GM19025 (cell line): Measurements from ENCODE around the gene AADACL3.
"Not testable (repeated sequence)": the region's sequence is repeated elsewhere in the genome, so short reads cannot be mapped to it uniquely, and the experiment has no call there.

Experiments
- ATAC-seq: cut with Tn5 transposase; IDR thresholded peaks from one replicate; pipeline ENCODE4 v1.9.1; 2021; ENCODE audit warnings: mild to moderate bottlenecking, low read depth, moderate library complexity; ENCODE audit not compliant: unreplicated experiment

The AADACL3 gene

GRCh38 chr1:12714710-12715475 lies 1.0 kb upstream of the AADACL3 start:
- no peak for ATAC-seq

- ATAC-seq: no peak
Observed at GRCh38 chr1:12717301-12717838, 1.5 kb downstream of the AADACL3 start.

- ATAC-seq: no peak
Observed at GRCh38 chr1:12722626-12723025, 6.7 kb downstream of the AADACL3 start.

- ATAC-seq: no peak
Observed at GRCh38 chr1:12728391-12728790, 12.5 kb downstream of the AADACL3 start.

- no peak for ATAC-seq
Observed at GRCh38 chr1:12730156-12730555, 14.2 kb downstream of the AADACL3 start.

- ATAC-seq: not testable (repeated sequence)
Observed at GRCh38 chr1:12731084-12731483, 15.2 kb downstream of the AADACL3 start.

GRCh38 chr1:12734651-12735050 lies 18.7 kb downstream of the AADACL3 start:
- ATAC-seq: no peak

- no peak for ATAC-seq
Observed at GRCh38 chr1:12738934-12739333, 23.0 kb downstream of the AADACL3 start.

- ATAC-seq: no peak
Observed at GRCh38 chr1:12739613-12740012, 23.7 kb downstream of the AADACL3 start.

- ATAC-seq: no peak
Observed at GRCh38 chr1:12741946-12742345, 26.0 kb downstream of the AADACL3 start.

- ATAC-seq: no peak
Observed at GRCh38 chr1:12745126-12745991, 29.4 kb downstream of the AADACL3 start.

- no peak for ATAC-seq
Observed at GRCh38 chr1:12745992-12746323, 30.0 kb downstream of the AADACL3 start, which contains the start of gene CFAP107. Gene CFAP107, plus strand, starts transcription at chr1:12746200. Its CDS starts 231 bp downstream, at chr1:12746431.

GRCh38 chr1:12748778-12749355 lies 33.0 kb downstream of the AADACL3 start:
- ATAC-seq: no peak

- no peak for ATAC-seq
Observed at GRCh38 chr1:12754738-12755137, 38.8 kb downstream of the AADACL3 start.

- ATAC-seq: no peak
Observed at GRCh38 chr1:12756273-12756672, 40.4 kb downstream of the AADACL3 start.

GRCh38 chr1:12756768-12757413 lies 41.0 kb downstream of the AADACL3 start:
- no peak for ATAC-seq

- ATAC-seq: no peak
Observed at GRCh38 chr1:12757836-12758235, 41.9 kb downstream of the AADACL3 start.

- ATAC-seq: no peak
Observed at GRCh38 chr1:12760256-12760795, 44.4 kb downstream of the AADACL3 start.

GRCh38 chr1:12761781-12762180 lies 45.9 kb downstream of the AADACL3 start:
- ATAC-seq: no peak

GRCh38 chr1:12762766-12763165 lies 46.9 kb downstream of the AADACL3 start:
- no peak for ATAC-seq
